ENCODE data around the gene RHCE.

- no peak for TF ChIP-seq CTCF (conservative IDR thresholded peaks at IDR 0.05 in 1 of 2, IDR thresholded peaks at IDR 0.05 in 1 of 2; ENCODE audit: low read depth in 1 of 2, low read length in 2 of 2)
- no peak for TF ChIP-seq EZH2 (IDR thresholded peaks at IDR 0.05; ENCODE audit: low read length, missing control alignments)
Measured at GRCh38 chr1:25392841-25393240, 27.8 kb downstream of the RHCE start.
